HepG2 (cell line): ENCODE data around the gene CRHBP.

Source experiments
- CEBPB ChIP-seq: IDR thresholded peaks from 2 replicates; pipeline ENCODE4 v1.6.1; 2011; ENCODE audit warnings: low read depth, low read length, improper control_type of control experiment, borderline replicate concordance
- CHD2 ChIP-seq: IDR thresholded peaks from 2 replicates; pipeline ENCODE4 v1.6.1; 2011; ENCODE audit warnings: low read depth, low read length, improper control_type of control experiment
- CTCF ChIP-seq: sonication (generic); formaldehyde crosslinking; IDR thresholded peaks from 2 replicates; pipeline ENCODE4 v1.5.0; 2020; ENCODE audit warnings: mild to moderate bottlenecking, missing genetic modification reagents, moderate library complexity
- ETV6 ChIP-seq: sonication (generic); formaldehyde crosslinking; conservative IDR thresholded peaks from 2 replicates; pipeline ENCODE4 v1.4.0; 2020; ENCODE audit warnings: missing genetic modification reagents
- GABPA ChIP-seq, 2 experiments: IDR thresholded peaks; 2 replicates each; pipeline ENCODE4 v1.6.1; 2011 to 2016; ENCODE audit warnings: low read depth in 2 of 2, low read length in 1 of 2, missing biosample characterization in 1 of 2, missing genetic modification characterization in 1 of 2
- HNF4A ChIP-seq: sonication (generic); formaldehyde crosslinking; IDR thresholded peaks from 2 replicates; pipeline ENCODE4 v1.4.0; 2020; ENCODE audit warnings: missing genetic modification reagents
- JUND ChIP-seq: sonication (generic); formaldehyde crosslinking; IDR thresholded peaks from 2 replicates; pipeline ENCODE4 v1.8.0; 2022; ENCODE audit warnings: mild to moderate bottlenecking, missing genetic modification reagents
- POLR2A ChIP-seq, 2 experiments: IDR thresholded peaks; 2 replicates each; pipeline ENCODE4 v1.6.1; 2011; ENCODE audit warnings: low read depth in 2 of 2, low read length in 2 of 2, mild to moderate bottlenecking in 1 of 2, moderate library complexity in 1 of 2; ENCODE audit not compliant: insufficient read depth in 1 of 2
- SALL2 ChIP-seq: sonication (generic); formaldehyde crosslinking; IDR thresholded peaks from 2 replicates; pipeline ENCODE4 v1.8.1; 2023; ENCODE audit warnings: mild to moderate bottlenecking, missing genetic modification reagents, inconsistent platforms
- SMAD3 ChIP-seq: sonication (generic); formaldehyde crosslinking; IDR thresholded peaks from 2 replicates; pipeline ENCODE4 v1.4.0; 2020; ENCODE audit warnings: missing genetic modification reagents
- TAF1 ChIP-seq: sonication (generic); formaldehyde crosslinking; IDR thresholded peaks from 2 replicates; pipeline ENCODE4 v1.4.0; 2020; ENCODE audit warnings: missing genetic modification reagents
- TEF ChIP-seq: sonication (generic); formaldehyde crosslinking; IDR thresholded peaks from 2 replicates; pipeline ENCODE4 v1.5.0; 2020; ENCODE audit warnings: missing genetic modification reagents
- ZBTB2 ChIP-seq: sonication (generic); formaldehyde crosslinking; IDR thresholded peaks from 2 replicates; pipeline ENCODE4 v1.8.0; 2022; ENCODE audit warnings: low read depth, missing genetic modification reagents
- ZNF644 ChIP-seq: IDR thresholded peaks from 2 replicates; pipeline ENCODE4 v1.6.1; 2016; ENCODE audit warnings: low read depth

GRCh38 chr5:76941442-76941841, 11.4 kb upstream of the CRHBP start:
- TF ChIP-seq GABPA (IDR thresholded peaks at IDR 0.05; ENCODE audit: low read depth, low read length) (no peak), GABPA (CRISPR knock-in tag; IDR thresholded peaks at IDR 0.05; ENCODE audit: low read depth) (no peak), ZBTB2 (CRISPR knock-in tag) (no peak), SALL2 (CRISPR knock-in tag) (no peak), POLR2A (IDR thresholded peaks at IDR 0.05; ENCODE audit: insufficient read depth in 1 of 2, low read depth in 2 of 2, low read length in 2 of 2) (no peak), CTCF (CRISPR knock-in tag) (no peak), CEBPB (no peak), TAF1 (CRISPR knock-in tag) (no peak), SMAD3 (CRISPR knock-in tag) (no peak), CHD2 (no peak), TEF (CRISPR knock-in tag) (no peak), HNF4A (CRISPR knock-in tag) (no peak), ETV6 (CRISPR knock-in tag) (no peak), ZNF644 (CRISPR knock-in tag) (no peak), JUND (CRISPR knock-in tag) (no peak)
